GM10248 (cell line): ENCODE data around the gene PTPRG.
A peak's percentile ranks its signal among the peaks of the same experiment; 100 is the strongest.

Source experiments
- CTCF ChIA-PET: fragments of 300-600 bp; sonication (Branson Sonifier 250); formaldehyde crosslinking; extraction: SDS; loops from one replicate; lab custom pipeline; 2021; ENCODE audit warnings: antibody characterized with exemption; lab: Yijun Ruan, JAX
- POLR2A ChIA-PET: fragments of 350-650 bp; sonication (Branson Sonifier 250); formaldehyde crosslinking; extraction: SDS; loops from one replicate; lab custom pipeline; 2020; ENCODE audit warnings: antibody characterized with exemption; lab: Yijun Ruan, JAX
- DNase-seq: peaks from one replicate; pipeline ENCODE4 v3.0.0; 2012; ENCODE audit errors: extremely low spot score
- TF ChIP-seq, protein P1 (sequence below): IDR thresholded peaks from 2 replicates; pipeline ENCODE4 v1.5.1; 2012; ENCODE audit warnings: mild to moderate bottlenecking, low read depth; ENCODE audit errors: extremely low read depth, missing control alignments, control extremely low read depth

PTPRG gene

DNA sequence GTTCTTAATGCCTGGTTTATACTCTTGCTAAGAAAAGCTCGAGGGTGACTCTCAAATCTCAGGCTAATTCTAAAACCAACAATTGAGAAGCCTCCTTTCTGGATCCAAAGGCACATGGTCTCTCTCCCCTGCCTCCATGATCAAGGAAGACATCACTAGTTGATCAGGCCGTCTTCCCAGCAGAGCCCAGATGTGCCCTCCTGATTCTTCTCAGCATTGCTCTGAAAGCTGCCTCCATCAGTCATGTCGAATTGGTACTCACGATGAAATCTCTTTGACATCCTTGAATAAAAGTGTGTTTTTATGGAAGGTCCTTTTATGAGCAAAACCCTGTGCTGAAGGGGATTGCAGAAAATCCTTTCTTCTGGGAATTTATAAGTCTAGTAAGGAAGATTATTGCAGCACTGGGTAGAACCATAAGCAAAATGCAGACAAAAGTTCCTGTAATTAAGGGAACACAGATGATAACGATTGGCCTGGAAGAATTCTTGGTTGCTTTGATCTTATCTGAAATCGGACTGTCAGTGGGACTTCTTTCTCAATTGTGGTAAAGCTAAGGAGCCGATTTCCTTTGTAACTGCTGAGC, 345.9 kb downstream of the PTPRG start:
- CTCF ChIA-PET: no interaction called here
- DNase-seq: no peak
- POLR2A ChIA-PET: no interaction called here
- TF ChIP-seq, protein P1, sequence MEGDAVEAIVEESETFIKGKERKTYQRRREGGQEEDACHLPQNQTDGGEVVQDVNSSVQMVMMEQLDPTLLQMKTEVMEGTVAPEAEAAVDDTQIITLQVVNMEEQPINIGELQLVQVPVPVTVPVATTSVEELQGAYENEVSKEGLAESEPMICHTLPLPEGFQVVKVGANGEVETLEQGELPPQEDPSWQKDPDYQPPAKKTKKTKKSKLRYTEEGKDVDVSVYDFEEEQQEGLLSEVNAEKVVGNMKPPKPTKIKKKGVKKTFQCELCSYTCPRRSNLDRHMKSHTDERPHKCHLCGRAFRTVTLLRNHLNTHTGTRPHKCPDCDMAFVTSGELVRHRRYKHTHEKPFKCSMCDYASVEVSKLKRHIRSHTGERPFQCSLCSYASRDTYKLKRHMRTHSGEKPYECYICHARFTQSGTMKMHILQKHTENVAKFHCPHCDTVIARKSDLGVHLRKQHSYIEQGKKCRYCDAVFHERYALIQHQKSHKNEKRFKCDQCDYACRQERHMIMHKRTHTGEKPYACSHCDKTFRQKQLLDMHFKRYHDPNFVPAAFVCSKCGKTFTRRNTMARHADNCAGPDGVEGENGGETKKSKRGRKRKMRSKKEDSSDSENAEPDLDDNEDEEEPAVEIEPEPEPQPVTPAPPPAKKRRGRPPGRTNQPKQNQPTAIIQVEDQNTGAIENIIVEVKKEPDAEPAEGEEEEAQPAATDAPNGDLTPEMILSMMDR: no peak

DNA sequence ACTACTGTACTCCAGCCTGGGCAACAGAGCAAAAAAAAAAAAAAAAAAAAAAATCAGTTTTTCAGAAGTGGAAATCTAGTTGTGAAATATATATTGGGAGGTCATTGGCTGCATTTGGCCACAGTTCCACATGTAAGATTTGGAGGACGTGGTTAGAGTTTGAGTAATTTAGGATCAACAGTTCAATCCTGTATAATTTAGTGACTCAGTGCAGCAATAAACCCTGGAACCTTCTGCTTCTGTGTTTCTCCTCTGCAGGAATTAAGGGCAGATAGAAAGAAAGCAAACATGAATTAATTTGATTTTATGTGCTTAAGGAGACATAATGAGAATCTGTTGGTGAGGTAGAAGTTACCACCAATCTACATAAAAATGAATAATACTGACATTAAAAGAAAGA, 347.0 kb downstream of the PTPRG start:
- POLR2A ChIA-PET: no interaction called here
- CTCF ChIA-PET: no interaction called here
- no peak for DNase-seq
- TF ChIP-seq, protein P1: no peak

DNA sequence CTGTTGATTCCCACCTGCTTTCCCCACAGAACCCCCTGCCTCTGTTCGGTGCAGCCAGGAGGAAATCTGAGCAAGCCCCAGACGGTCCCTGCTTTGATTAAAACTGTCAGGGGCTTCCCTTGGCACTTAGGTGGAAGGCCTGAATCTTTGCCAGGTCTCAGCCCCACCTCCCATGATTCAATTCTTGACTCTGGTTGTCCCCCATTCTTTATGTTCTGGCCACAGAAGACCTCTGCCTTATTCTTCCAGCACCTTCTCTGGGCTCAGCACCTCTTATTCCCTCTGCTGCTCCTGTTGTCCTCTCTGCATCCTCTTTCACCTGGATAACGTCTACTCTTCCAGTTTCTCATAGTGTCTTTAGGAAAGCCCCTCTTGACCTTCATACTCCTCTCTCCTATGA, 349.4 kb downstream of the PTPRG start:
- no peak for DNase-seq
- CTCF ChIA-PET: no interaction called here
- POLR2A ChIA-PET: no interaction called here
- TF ChIP-seq, protein P1: no peak

DNA sequence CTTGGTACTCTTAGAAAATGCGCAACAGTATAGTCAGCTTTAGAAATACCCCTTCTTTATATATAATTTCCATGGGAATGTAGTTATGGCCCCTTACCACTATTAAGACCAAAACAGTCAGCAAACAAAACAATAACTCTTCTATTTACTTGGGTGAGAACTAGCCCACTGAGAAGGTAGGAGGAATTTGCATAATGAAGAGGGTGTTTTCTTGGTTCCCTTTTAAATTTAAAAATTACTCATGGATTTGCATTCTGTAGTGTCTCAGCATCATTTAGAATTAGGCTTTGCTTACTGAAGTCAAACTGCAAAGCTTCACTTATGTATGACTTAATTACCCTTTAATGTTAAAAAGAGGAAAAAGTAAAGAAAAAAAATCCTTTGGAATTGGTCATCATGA, 350.8 kb downstream of the PTPRG start:
- peak; percentile 29 for DNase-seq
- ChIA-PET POLR2A (no interaction called here), CTCF (no interaction called here)
- TF ChIP-seq, protein P1: no peak

DNA sequence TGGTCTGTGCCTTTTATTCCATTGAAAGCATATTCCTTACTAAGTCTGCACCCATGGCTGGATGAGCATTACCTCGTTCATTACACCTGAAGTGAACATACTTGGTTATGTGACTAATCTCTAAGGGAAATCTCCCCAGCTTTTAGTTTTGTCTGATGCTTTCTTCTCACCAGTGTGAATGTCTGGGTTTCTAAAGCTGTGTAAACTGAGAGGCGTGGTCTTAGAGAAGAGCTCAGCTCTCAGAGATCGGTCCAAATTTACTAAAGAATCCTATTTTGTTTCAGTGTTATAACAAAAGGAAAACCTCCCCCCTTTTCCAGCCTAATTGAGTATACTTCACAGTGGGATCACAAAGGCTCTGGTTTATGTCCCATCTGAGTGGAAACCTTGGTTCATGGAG, 352.3 kb downstream of the PTPRG start:
- ChIA-PET POLR2A (no interaction called here), CTCF (interaction anchor here (0.7 kb wide), 1 partner anchor 8 kb away, joined by 3 read pairs; no protein-coding TSS in a partner anchor)
- DNase-seq: peak; percentile 13
- TF ChIP-seq, protein P1: no peak

DNA sequence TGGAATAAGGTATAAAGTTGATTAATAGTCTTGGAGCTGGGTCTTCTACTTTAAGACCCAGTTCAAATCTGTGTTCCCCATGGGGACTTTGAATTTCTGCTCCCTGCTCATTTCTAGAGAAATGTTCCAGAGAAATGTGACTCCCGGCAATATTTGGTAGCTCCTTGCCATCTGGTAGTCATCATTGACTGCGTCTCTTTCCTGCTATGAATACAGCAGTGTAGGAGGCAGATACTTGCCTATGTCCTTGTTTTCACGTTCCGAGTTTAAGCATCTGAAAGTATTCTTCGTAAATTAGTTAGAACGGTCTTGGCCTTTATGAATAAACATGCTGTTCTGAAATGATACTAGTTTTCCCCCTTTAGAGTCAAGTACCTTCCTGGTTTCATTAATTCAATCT, 352.9 kb downstream of the PTPRG start:
- ChIA-PET CTCF (interaction anchor here (0.7 kb wide), 1 partner anchor 7 kb away, joined by 3 read pairs; no protein-coding TSS in a partner anchor), POLR2A (no interaction called here)
- TF ChIP-seq, protein P1: no peak
- no peak for DNase-seq

DNA sequence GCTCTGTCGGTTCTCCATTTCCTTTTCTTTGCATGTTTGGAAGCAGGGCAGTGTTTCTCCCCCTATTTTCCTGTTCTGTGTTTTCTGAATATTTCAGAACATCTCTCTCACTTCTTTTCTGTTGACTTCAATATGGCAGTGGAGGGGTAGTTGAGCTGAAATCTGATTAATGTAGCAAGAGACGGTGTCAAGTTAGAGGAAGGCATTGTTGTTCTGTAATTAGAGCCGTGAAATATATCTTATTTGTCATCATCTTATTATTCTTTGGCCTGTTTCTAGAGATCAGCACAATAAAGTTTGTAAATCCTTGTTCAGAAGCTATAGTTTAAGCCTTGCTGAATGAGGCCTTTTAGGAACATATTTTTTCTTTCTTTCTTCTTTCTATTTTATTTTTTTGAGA, 353.9 kb downstream of the PTPRG start:
- no peak for DNase-seq
- ChIA-PET CTCF (interaction anchor here (0.8 to 1.2 kb wide), 3 partner anchors 20 to 35 kb away, joined by 3 to 5 read pairs (median 4); no protein-coding TSS in a partner anchor), POLR2A (no interaction called here)
- TF ChIP-seq, protein P1: no peak
